Kidney tubule cell (primary cell): ENCODE measurements around the gene RECQL5.
"Not testable (repeated sequence)": the region's sequence is repeated elsewhere in the genome, so short reads cannot be mapped to it uniquely, and the experiment has no call there.

Source experiments
- DNase-seq: peaks from one replicate; pipeline ENCODE4 v3.0.0-alpha.2; 2018; ENCODE audit warnings: low spot score

Gene RECQL5

GRCh38 chr17:75591722-75592302, 75.1 kb downstream of the RECQL5 start:
- DNase-seq: no peak

- DNase-seq: no peak
Observed at GRCh38 chr17:75590849-75591721, 75.9 kb downstream of the RECQL5 start.

- DNase-seq: no peak
Observed at GRCh38 chr17:75590314-75590761, 76.6 kb downstream of the RECQL5 start.

DNA sequence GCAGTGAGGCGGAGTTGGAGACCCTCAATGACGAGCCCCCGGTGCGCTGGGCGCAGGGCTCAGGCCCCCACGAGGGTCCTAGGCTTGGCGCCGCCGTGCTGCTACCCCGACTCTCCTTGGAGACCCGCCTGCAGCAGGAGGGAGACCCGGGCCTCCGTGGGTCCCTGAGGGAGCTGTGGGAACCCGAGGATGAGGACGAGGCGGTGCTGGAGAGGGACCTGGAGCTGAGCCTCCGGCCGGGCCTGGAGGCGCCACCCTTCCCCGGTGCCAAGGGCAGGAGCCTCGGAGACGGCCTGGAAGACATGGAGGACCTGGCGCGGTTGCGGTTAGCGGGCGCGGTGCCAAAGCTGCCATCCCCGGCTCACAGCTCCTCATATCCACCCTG, 77.0 kb downstream of the RECQL5 start:
- no peak for DNase-seq

- peak; percentile 86 for DNase-seq
Observed at GRCh38 chr17:75589012-75589918, 77.7 kb downstream of the RECQL5 start.

DNA sequence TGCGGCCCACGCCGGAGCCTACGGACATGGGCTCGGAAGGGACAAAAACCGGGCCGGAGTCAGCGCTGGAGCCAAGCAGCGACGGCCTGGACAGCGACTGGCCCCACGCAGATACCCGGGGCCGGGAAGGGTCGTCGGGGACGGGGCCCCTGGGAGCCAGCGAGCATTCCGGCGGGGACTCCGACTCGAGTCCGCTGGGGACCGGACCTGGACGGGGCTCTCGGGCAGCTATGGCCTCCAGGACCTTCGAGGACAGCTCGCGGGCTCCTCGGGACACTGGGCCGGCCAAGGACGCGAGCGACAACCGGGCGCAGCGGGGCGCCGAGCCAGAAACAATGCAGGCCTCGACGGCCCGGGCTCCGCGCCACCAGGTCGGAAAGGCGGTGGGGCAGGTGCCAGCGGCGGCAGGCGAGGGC, 78.3 kb downstream of the RECQL5 start:
- no peak for DNase-seq

DNA sequence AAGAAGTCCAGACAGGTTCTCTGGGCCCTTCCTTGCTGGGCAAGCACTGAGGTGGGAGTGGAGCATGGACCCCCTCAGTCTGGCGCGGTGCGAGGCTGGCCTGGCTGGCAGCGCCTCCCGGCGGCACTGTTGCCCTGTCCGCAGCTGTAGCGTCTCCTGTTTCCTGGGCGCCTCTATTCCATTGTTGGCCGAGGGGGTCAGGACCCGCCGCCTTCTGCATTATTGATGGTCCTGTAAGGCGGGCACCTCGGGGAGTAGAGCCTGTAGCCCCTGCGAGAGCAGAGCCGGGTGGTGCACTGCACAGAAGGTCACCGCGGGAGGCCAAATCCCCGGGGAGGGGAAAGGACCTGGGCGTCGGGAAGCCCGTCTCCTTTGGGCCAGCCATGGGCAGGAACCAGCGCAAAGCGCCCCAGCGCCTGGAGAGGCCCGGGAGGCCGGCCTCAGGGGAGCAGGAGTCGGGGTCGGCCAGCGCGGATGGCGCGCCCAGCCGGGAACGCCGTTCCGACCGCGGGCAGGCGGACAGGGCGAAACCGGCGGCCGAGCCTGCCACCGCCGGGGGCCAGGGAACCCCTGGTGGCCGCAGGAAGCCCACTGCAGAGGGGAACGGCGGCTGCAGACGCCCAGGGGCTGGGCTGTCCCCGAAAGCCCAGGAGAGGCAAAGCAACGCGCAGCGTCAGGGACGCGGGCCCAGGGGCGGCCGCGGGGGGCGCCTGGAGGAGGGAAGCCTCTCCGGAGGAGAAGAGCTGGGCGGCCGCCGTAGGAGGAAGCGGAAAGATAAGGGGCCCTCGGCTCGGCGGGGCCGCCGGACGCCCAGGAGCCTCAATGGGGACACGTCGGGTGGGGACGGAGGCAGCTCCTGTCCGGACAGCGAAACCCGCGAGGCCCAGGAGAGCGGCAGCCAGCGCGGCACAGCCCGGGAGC, 79.0 kb downstream of the RECQL5 start, which contains the start of gene MYO15B:
Gene MYO15B, plus strand, starts transcription at position 126 of the 921 bp plus-strand sequence. Its CDS starts 258 bp downstream, at position 384.
- no peak for DNase-seq

- DNase-seq: no peak
Observed at GRCh38 chr17:75584849-75585175, 82.1 kb downstream of the RECQL5 start.

GRCh38 chr17:75583197-75583596, 83.8 kb downstream of the RECQL5 start:
- DNase-seq: not testable (repeated sequence)

DNA sequence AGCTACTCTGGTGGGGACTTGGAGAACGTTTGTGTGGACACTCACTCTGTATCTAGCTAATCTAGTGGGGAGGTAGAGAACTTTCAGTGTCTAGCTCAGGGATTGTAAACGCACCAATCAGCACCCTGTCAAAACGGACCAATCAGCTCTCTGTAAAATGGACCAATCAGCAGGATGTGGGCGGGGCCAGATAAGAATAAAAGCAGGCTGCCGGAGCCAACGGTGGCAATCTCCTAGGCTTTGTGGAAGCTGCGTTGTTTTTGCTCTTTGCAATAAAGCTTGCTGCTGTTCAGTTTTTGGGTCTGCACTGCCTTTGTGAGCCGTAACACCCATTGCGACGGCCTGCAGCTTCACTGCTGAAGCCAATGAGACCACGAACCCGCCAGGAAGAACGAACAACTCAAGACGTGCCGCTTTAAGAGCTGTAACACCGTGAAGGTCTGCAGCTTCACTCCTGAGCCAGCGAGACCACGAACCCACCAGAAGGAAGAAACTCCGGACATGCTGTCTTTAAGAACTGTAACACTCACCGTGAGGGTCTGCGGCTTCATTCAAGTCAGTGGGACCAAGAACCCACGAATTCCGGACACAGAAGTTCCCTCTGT, 85.7 kb downstream of the RECQL5 start:
- not testable (repeated sequence) for DNase-seq
